Cardiac fibroblast (primary cell): ENCODE data around the gene MRPL47.
A peak's percentile ranks its signal among the peaks of the same experiment; 100 is the strongest.

Experiments
- DNase-seq, 2 donors: peaks; one replicate each; pipeline versions ENCODE4 v3.0.0 to v3.0.0-alpha.2; 2010; ENCODE audit warnings: low read depth in 2 of 2
- H3K4me3 ChIP-seq, 2 donors: replicated peaks in 1 of 2; 1 replicate in 1 of 2; 2 replicates in 1 of 2; pipeline ENCODE4 v1.5.1; 2011; ENCODE audit warnings: low read depth in 2 of 2, low read length in 2 of 2, mild to moderate bottlenecking in 2 of 2, moderate library complexity in 1 of 2
- CTCF ChIP-seq: IDR thresholded peaks from one replicate; pipeline ENCODE4 v1.5.1; 2011; ENCODE audit warnings: low read depth, mild to moderate bottlenecking, low read length, inconsistent platforms

The MRPL47 gene

GRCh38 chr3:179599531-179599930 lies 4.9 kb downstream of the MRPL47 start:
- no peak for DNase-seq
- no peak for TF ChIP-seq CTCF
- H3K4me3 ChIP-seq, result no peak overlapping the region

GRCh38 chr3:179591313-179591712 lies 13.1 kb downstream of the MRPL47 start:
- no peak overlapping the region for H3K4me3 ChIP-seq
- DNase-seq, result peak; percentile 9 to 32
- TF ChIP-seq CTCF, result no peak

GRCh38 chr3:179590669-179591068 lies 13.8 kb downstream of the MRPL47 start:
- H3K4me3 ChIP-seq, result no peak overlapping the region
- no peak for TF ChIP-seq CTCF
- no peak for DNase-seq

GRCh38 chr3:179589143-179589542 lies 15.3 kb downstream of the MRPL47 start:
- peak; percentile 41 to 59 for DNase-seq
- H3K4me3 ChIP-seq, result no peak overlapping the region
- no peak for TF ChIP-seq CTCF

- DNase-seq, result no peak
- TF ChIP-seq CTCF, result no peak
- H3K4me3 ChIP-seq, result no peak overlapping the region
Observed at GRCh38 chr3:179580992-179581391, 23.4 kb downstream of the MRPL47 start.

GRCh38 chr3:179565496-179565895 lies 38.9 kb downstream of the MRPL47 start:
- H3K4me3 ChIP-seq, result no peak overlapping the region
- no peak for TF ChIP-seq CTCF
- DNase-seq, result no peak

GRCh38 chr3:179563271-179563783 lies 41.1 kb downstream of the MRPL47 start:
- TF ChIP-seq CTCF, result peak; percentile 64
- H3K4me3 ChIP-seq, result peak overlapping the region; percentile 86 to 92
- peak; percentile 73 to 77 for DNase-seq
